ENCODE data around the gene RIPK1.
"Not testable (repeated sequence)": the region's sequence is repeated elsewhere in the genome, so short reads cannot be mapped to it uniquely, and the experiment has no call there.

Gene RIPK1

DNA sequence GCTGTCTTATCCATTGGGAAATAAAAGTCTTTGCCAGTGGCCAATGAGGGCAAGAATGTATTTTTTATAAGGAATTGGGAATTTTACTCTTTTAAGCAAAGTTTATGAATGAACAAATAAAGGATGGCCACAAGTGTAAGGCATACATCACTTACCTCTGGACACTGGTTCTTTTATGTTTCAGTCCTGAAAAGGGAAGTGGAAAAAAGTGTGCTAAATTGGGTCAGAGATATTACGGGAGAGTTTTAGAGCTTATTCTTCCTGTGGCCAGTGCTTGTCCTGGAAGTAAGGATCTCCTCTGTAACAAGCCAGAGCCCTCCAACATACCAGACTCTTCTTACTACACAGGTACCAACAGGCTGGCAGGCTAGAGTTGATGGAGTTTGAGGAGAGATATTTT, 22.5 kb upstream of the RIPK1 start:
- no peak for DNase-seq (ENCODE audit: low spot score)

DNA sequence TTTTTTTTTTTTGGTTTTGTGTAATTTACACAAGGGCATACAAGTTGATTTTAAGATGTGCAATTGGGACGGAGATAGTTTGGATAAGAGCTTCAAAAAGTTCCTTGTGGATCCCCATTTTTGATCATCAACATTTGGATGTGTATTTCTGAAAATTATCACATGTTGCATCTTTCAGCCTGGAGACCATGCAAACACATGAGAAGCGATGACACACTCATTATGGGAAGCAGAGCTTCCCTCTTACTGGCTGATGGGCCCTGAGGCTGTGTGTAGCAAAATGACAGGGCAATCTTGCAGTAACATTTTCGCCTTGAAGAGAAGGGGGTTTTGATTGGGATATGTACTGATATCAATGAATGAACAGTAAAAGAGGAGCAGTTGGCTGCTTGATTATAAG, 22.0 kb upstream of the RIPK1 start:
- DNase-seq (ENCODE audit: low spot score): no peak

DNA sequence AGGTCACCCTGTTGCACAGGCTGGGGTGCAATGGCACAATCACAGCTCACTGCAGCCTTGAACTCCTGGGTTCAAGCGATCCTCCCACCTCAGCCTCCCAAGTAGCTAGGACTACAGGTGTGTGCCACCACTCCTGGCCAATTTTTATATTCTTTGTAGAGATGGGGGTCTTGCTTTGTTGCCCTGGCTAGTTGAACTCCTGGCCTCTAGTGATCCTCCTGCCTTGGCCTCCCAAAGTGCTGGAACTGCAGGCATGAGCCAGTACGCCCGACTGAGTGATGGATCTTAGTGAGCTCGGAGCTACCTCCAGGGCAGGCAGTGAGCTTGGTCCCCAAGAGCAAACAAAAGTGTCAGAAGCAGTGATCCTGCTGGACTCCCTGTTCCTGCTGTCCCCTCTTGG, 20.3 kb upstream of the RIPK1 start:
- not testable (repeated sequence) for DNase-seq (ENCODE audit: low spot score)

DNA sequence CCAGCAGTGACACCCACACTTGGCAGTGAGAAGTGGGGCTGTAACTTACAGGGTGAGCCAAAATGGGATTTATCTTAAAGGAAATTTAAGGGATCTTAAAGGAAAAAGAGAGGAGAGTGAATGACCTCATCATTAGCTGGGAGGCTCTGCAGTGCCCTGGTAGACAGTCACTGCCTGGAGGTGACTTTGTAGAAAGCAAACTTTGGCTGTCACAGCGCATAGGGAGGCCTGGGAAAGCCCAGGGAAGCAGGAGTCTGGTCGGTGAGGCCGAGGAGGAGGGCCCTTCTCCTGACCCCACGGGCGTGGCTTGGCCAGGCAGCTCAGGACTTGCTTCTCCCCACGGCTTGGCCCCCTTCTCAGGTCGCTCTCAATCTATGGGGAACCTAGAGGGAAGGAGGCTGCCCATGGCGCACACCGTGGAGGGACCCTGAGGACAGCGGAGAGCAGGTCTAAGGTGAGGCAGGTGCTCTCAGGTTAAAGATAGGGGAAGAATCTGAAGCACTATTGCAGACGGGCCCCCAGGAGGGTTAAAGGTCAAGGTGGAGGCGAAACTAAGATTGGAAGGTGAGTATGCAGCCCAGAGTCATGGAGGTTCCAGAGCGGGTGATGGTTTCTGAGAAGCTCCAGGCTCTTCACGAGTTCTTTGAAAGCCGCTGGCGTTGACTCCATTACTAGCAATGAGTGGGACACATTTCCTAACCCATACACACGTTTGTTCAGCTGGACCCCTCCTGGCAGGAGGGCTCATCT, 15.6 kb upstream of the RIPK1 start:
- no peak for DNase-seq (ENCODE audit: low spot score)

DNA sequence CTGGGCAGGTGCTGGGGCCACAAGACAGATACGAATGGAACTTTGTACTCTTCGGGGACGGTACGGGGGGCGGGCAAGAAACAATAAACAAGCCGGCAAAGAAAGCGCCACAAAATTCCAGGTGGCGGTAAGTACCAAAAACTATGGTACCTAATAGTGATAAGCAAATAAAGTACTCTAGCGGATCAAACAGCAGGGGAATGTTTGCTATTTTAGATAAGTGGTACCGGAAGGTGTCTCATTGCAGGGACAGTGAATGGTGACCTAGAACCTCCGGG, 15.1 kb upstream of the RIPK1 start:
- no peak for DNase-seq (ENCODE audit: low spot score)

DNA sequence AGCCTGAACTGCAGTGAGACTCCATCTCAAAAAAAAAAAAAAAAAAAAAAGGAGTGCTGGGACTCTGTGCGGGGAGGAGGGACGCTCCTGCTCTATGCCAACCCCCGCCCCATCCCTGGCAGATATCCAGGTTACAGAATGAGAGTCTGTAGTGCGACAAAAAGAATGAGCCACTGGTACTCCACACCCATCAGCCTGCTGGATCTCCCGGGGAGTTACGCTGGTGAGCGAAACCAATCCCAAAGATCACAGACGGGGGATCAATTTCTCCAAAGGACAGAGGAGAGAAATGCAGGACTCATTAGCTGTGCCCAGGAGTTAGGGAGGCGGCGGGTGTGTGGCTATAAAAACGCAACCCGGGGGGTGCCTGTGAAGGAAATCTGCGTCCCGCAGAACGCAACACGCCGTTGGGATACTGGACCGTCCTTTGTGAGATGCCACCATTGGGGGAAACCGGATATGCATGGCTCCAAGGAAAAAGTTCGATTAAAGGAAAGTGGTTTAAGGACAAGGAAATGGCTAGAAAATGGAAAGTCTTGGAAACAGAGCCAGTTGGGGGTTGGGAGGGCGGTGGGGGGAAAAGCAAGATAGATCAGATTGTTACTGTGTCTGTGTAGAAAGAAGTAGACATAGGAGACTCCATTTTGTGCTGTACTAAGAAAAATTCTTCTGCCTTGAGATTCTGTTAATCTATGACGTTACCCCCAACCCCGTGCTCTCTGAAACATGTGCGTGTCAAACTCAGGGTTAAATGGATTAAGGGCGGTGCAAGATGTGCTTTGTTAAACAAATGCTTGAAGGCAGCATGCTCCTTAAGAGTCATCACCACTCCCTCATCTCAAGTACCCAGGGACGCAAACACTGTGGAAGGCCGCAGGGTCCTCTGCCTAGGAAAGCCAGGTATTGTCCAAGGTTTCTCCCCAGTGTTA, 13.8 kb upstream of the RIPK1 start:
- not testable (repeated sequence) for DNase-seq (ENCODE audit: low spot score)

DNA sequence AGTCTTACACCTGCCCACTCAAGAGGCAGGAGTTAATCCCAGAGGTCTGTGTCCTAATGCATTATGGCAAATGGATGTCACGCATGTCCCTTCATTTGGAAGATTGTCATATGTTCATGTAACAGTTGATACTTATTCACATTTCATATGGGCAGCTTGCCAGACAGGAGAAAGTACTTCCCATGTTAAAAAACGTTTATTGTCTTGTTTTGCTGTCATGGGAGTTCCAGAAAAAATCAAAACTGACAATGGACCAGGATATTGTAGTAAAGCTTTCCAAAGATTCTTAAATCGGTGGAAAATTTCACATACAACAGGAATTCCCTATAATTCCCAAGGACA, 13.2 kb upstream of the RIPK1 start:
- not testable (repeated sequence) for DNase-seq (ENCODE audit: low spot score)

DNA sequence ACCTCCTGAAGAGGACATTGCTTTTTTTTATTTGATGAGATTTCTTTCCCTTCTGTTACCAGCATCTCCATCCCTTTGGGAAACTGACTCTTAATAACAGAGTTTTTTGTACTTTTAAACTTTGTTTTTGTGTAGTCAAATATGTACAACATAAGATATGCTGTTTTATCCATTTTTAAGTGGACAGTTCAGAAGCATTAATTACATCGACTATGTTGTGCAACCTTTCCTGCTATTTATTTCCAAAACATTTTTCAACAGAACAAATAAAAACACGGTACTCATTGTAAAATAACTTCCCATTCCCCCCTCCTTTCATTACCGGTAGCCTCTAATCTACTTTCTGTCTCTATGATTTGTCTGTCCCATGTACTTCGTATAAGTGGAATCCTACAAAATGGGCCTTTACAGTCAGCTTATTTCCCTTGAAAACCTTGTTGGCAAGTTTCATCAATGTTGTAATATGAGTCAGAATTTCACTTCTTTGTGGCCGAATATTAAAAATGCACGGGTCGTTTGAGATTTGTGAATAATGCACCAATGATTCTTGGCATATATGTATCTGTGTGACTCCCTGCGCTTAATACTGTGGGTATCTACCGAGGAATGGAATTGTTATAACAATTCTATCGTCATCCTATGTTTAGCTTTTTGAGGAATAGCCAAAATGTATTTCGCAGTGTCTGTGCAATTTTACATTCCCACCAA, 11.1 kb upstream of the RIPK1 start:
- DNase-seq (ENCODE audit: low spot score): no peak

DNA sequence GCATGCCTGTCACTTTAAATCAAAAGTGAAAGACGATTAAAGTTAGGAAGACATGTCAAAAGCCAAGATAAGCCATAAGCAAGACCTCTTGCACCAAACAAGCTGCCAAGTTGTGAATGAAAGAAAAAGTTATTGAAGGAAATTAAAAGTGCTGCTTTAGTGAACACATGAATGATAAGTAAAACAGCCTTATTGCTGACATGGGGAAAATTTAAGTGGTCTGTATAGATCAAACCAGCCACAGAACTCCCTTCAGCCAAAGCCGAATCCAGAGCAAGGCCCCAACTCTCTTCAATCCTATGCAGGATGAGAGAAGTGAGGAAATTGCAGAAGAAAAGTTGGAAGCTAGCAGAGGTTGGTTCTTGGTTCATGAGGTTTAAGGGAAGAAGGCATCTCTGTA, 9.3 kb upstream of the RIPK1 start:
- no peak for DNase-seq (ENCODE audit: low spot score)

DNA sequence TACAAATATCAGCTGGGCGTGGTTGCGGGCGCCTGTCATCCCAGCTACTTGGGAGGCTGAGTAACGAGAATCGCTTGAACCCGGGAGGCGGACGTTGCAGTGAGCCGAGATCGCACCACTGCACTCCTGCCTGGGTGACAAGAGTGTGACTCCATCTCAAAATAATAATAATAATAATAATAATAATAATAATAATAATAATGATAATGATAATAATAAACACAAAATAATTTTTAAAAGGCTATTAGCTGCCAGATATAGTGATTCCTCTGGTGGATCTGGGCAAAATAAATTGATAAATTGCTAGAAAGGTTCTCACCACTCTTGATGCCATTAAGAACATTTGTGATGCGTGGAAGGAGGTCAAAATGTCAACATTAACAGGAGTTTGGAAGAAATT, 8.2 kb upstream of the RIPK1 start:
- not testable (repeated sequence) for DNase-seq (ENCODE audit: low spot score)

DNA sequence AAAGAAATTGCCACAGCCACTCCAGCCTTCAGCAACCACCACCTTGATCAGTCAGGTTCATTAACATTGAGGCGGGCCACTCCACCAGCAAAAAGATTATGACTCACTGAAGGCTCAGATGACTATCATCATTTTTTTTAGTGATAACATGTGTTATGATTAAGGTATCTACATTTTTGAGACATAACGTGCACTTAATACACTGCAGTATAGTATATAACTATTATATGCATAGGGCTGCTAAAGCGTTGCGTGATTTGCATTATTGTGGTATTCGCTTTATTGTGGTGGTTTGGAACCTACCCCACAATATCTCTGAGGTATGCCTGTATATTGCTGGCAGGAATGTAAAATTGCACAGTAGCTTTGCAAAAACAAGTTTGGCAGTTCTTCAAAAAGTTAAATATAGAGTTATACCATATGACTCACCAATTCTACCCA, 6.8 kb upstream of the RIPK1 start:
- DNase-seq (ENCODE audit: low spot score): no peak

DNA sequence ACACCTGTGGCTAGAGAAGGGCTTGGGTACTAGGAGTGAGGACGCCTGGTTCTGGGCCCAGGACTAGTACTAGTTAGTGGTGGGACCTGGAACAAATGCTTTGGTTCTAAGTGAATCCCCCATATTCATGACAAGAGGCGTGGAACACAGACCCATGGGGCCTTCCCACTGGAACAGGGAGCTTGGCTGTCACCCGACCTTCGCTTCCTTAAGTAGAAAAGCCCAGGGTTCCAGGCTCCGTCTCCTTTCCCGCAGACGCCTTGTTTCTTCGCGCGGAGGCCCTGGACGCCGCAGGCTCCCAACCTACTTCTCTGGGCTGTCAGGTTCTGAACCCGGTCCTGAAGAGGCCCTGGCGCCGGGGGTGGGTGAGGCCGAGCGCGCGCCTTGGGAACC, 5.0 kb upstream of the RIPK1 start:
- not testable (repeated sequence) for DNase-seq (ENCODE audit: low spot score)

DNA sequence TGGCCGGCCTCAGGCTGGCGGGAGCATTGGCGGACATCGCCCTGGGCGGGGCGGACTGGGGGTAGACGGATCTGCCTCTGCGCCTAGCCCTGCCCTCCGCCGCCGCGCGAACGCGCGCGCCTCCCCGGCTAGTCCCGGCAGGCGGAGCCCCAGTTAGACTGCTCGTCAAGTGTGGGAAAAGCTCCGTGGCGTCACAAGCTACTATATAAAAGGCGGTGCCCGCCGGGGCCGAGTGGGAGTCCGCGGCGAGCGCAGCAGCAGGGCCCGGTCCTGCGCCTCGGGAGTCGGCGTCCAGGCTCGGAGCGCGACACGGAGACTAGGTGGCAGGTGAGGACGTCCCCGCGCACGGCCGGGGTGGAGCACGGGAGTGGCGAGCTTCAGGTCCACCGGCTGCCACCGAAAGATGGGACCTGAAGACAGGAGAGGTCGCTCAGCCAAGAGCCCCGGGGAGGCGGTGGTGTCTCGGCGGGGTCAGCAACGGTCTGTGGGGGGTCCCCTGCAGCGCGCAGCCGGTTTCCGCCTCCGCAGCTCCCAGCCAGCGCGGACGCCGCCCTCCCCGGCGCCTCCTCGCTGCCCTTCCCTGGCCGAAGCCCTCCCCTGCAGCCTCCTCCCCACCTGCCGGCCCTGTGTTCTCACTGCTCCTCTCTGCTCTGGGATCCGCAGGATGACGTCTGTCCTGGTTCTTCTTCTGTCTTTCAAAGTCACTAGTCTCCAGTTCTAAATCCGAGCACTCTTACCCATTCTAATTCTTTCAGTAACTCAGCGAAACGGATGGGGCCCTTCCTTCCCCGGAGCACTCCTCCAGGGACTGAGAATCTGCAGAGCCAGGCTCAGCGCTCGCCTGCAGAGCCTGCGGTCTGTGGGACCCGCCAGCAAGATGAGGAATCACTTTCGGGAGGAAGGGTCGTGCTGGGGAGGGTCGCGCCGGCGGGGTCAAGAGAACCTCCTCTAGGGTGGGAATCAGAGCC, 4.3 kb upstream of the RIPK1 start:
- DNase-seq (ENCODE audit: low spot score): peak; percentile 82

DNA sequence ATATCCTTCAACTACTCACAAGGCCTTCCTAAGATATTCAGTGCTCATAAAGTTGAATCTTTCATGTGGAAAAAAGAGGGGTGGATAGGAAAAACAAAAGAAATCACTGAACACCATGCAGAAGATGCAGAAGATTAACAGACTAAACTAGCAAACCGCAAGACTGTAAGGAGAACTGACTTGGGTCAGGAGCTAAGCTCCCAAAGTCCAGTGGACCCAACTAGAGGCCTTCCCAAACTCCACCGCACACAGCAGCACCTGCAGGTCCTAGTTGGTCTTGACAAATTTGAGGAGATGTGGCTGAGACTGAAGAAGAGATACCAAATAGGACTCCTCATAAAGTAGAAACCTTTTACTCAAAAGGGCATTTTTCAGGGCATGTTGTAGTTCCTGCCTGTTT, 3.3 kb downstream of the RIPK1 start:
- no peak for DNase-seq (ENCODE audit: low spot score)

DNA sequence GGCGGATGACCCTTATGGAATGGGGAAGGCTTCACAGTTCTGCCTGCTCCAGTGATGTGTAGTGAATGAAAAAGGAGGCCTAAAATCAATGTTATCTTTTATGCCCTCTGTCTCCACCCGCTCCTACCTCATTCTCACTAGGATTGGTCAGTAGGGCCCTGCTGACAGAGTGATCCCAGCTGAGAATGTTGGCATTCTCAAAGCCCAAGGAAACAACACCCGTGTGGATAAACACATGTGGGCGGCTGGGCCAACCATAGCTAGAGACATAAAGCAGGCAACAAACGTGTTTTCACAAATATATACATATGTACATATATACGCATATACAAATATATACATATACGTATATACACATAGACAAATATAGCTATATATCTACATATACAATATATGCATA, 4.5 kb downstream of the RIPK1 start:
- DNase-seq (ENCODE audit: low spot score): no peak

DNA sequence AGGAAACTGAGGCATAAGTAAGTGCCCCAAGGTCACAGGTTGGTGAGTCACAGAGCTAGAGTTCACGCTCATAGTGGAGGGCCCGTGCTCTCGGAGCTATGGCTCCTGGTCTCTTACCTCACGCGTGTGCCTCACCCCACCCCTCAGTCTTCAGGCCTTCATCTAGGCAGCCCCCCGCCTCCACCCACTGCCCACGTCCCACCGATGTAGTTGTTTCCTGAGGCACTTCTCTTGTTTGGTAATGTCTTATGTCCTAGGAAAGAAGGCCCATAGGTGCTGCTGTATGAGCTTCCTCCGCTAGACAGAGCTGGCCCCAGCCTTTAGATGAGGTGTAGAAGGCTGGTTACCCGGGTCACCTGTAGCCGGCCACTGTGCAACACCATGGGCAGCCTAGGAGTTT, 5.1 kb downstream of the RIPK1 start:
- no peak for DNase-seq (ENCODE audit: low spot score)

DNA sequence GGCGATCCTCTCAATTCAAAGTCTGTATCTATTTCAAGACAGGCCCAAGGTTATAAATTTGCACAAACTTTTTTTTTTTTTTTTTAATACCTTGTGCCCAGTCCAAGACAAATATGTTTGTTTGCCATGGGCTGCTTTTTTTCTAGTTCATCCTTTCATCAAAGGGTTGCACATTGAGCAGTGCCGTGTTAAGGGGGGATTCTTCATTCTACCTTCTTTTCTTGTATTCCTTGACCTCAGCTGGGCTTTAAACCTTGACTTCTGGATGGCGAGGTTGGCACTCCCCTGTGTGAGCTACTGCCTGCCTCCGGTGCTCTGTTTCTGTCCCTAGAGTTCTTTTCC, 7.4 kb downstream of the RIPK1 start:
- no peak for DNase-seq (ENCODE audit: low spot score)

DNA sequence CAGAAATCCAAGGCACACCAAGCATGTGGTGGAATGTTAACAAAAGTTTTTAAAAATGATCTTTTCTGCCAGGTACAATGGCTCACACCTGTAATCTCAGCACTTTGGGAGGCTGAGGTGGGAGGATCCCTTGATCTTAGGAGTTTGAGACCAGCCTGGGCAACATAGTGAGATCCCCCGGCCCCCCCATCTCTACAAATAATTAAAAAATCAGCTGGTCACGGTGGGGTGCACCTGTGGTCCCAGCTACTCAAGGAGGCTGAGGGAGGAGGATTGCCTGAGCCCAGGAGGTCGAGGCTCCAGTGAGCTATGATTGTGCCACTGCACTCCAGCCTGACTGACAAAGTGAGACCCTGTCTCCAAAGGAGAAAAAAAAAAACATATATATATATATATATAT, 8.0 kb downstream of the RIPK1 start:
- no peak for DNase-seq (ENCODE audit: low spot score)

DNA sequence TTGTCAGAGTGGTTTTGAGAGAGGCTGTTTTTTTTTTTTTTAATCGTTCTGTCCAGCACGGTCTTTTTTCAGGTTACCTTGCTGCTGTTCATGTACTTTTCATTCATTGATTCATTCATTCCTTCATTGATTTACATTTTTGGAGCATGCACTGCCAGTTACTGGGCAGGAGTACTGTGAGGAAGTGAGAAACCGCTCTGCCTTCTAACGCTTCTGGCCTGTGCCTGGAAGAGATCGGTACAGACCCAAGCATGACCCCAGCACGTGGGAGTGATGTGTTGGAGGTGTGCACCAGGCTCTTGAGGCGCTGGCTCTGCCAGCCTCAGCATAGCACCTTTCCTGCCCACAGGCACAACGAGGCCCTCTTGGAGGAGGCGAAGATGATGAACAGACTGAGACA, 9.1 kb downstream of the RIPK1 start:
- DNase-seq (ENCODE audit: low spot score): no peak

DNA sequence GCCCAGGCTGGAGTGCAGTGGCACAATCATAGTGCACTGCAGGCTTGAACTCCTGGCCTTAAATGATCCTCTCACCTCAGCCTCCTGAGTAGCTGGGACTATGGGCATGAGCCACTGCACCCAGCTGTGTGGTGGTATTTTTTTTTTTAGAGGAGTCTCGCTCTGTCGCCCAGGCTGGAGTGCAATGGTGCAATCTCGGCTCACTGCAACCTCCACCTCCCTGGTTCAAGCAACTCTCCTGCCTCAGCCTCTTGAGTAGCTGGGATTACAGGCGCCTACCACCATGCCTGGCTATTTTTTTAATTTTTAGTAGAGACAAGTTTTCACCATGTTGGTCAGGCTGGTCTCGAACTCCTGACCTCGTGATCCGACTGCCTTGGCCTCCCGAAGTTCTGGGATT, 10.7 kb downstream of the RIPK1 start:
- DNase-seq (ENCODE audit: low spot score): not testable (repeated sequence)

DNA sequence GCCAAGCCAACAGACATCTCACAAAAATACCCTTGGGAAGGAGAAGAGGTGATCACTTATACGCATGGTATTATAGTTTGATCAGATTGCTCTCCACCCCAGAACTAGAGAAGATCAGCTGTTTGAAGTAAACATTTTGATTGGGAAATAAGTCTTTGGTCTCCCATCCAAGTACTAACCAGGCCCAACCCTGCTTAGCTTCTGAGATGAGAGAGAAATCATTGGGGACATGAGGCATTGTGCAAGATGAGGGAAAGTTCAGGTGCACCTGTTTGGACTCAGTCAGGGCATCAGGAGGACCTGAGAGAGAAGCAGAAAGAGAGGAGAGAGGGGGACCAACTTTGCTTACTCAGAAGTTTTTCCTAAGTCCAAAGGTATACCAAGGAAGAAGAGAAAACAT, 11.4 kb downstream of the RIPK1 start:
- no peak for DNase-seq (ENCODE audit: low spot score)

DNA sequence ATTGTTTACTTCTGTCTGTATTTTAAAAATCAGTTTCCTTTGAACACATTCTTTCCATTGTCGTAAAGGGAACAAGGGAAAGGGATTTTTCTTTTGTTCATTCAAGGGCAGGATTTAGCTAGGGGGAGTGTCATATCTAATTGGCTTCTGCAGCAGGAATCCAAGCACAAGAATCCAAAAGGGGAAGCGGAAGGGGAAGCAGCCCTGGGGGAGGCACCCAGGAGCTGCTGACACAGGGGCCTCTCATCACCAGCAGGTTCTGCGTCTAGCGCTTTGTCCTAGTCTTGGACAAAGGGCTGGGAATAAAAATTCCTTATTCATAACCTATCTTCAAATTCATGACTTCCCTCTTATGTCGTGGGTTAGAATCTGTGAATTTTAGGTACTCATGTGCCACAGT, 13.7 kb downstream of the RIPK1 start:
- DNase-seq (ENCODE audit: low spot score): no peak
